Measurements from ENCODE around the gene VANGL2.

Gene VANGL2

DNA sequence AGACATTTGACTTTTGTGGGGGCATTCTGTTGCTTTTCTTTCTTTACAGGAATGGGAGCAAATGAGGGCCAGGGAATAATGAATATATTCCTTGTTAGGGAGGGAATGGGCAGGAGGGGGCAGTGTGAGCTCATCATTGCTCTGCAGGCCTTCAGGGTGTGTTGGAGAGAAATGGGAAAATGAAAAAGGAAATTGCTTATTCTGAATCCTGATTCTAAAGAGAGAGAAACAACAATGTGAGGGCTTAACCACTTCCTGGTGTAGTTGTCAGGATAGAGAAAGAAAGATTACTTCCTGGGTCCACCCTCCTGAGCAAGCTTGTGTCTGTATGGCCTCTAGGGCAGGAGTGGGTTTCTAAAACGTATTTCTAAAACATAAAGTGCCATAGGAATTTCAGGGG lies 28.3 kb downstream of the VANGL2 start:
- peak in 1 of 2 experiments; percentile 17 for DNase-seq (ENCODE audit: low read depth in 2 of 2)

DNA sequence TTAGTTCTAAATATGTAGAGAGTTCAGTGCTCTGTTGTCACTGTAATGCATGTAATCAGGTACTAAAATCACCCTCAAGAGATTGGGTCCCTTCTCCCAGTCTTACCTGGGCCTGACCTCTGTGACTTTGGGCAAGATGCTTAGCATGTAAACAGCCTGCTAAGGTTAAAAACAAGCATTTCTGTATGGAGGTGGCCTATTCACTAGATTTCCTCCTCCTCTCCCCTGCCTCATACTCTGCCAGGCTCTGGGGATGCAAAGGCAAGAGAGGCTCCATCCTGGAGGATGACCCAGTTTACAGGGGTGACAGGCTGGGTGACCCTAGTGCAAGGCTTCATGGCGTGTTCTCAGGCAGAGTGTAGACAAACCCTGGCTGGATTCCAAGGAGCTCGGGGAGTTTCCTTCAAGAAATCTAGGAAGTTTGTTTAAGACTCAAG lies 28.8 kb downstream of the VANGL2 start:
- no peak for DNase-seq (ENCODE audit: low read depth in 2 of 2)

DNA sequence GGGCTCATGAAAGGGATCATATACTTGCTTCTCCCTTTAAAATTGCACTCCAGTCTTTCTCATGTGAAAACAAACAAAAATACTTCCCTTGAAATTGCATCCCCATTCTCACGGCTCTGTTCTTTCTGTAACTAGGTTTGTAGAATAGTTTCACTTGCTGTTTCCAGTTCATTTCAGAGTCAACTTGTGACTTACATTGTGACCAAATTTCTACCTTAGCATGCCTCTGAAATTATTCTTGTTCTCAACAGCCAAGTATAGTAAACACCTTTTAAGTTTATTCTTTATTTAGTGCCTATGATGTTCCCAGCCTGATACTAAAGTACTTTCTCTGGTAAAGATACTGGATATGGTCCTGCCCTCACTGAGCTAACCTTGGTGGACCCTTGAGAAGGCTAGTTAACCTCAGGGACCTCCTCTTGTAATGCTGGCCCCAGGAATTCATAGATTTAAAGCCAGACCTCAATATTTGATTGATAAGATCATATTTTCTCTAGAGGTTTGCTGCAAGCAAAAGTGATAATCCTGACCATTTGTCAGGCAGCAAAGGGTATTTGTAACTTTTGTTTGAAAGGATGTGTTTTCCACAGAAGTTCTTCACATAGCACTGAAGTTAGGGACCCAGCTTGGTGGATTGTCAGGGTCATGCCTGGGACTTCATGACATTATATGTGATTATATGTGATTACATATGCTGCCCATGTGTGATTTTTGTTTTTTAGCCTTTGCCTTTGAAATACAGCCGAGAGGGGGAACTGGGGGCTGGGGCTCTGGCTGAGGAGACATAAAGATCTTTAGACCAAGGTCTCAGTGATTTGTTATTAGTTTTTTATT lies 29.6 kb downstream of the VANGL2 start:
- DNase-seq (ENCODE audit: low read depth in 2 of 2) = no peak

DNA sequence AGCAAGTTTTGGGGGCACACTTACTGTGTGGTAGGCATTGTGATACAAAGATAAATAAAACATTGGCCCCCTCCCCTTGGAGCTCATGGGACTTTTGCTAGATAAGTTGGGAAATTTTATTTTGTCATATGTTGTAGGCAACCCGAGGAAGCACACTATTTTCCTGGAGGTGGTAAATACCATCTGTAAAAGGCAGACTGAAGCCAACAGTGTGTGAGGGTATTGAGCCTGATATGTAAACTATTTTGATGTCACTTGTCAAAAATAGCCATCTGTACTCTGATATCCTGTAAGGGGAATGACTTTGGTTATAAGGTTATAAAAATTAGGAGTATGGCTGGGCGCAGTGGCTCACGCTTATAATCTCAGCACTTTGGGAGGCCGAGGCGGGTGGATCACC lies 30.6 kb downstream of the VANGL2 start:
- no peak for DNase-seq (ENCODE audit: low read depth in 2 of 2)

DNA sequence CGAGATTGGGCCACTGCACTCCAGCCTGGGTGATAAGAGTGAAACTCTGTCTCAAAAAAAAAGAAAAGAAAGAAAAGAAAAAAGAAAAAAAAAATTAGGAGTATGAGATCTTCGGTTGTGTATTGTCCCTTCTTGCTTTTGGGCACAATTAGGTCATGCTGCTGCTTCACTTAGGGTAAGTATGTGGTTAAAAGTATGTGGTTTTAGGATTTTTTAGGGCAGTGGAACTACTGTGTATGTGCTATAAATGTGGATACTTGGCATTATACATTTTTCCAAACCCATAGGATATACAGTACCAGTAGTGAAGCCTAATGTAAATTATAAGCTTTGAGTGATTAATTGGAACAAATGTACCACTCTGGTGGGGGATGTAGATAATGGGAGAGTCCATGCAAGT lies 31.2 kb downstream of the VANGL2 start:
- DNase-seq (ENCODE audit: low read depth in 2 of 2) = no peak

DNA sequence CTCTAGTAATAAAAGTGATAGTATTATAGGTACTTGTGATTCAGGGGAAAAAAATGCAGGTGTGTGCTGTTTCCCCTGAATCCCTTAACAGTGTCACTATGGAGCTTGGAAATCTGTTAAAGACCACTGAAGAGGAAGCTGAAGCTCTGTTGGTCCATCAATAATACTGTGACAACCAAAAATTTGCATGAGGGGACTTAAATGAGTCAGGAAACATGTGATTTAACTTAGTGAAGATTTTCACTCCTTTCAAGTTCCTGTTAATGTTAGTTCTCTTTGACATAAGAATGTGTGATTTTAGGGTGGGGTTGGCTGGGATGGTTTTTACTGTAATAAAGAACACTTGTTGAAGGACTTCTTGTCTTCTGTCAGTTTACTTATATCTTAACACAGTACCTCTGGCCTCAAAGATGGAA lies 32.0 kb downstream of the VANGL2 start:
- no peak for DNase-seq (ENCODE audit: low read depth in 2 of 2)

DNA sequence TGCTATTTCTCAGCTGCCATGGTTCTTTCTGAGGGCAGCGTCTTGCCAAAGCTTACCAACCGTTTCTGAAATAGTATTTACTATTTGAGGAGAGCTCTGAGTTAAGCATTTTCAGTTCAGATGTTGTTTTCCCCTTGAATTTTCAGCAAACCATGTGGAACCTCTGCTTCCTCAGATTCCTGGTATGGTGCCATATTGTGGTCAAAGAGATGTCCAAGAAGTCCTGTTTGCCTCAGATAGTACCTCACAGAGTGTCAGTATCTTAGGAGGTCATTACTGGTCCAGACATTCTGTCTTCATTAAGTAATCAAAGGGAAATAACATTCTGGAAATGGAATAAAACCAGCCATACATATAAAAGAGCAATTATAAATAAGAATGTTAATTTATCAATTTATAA lies 36.6 kb downstream of the VANGL2 start:
- DNase-seq (ENCODE audit: low read depth in 2 of 2) = no peak

DNA sequence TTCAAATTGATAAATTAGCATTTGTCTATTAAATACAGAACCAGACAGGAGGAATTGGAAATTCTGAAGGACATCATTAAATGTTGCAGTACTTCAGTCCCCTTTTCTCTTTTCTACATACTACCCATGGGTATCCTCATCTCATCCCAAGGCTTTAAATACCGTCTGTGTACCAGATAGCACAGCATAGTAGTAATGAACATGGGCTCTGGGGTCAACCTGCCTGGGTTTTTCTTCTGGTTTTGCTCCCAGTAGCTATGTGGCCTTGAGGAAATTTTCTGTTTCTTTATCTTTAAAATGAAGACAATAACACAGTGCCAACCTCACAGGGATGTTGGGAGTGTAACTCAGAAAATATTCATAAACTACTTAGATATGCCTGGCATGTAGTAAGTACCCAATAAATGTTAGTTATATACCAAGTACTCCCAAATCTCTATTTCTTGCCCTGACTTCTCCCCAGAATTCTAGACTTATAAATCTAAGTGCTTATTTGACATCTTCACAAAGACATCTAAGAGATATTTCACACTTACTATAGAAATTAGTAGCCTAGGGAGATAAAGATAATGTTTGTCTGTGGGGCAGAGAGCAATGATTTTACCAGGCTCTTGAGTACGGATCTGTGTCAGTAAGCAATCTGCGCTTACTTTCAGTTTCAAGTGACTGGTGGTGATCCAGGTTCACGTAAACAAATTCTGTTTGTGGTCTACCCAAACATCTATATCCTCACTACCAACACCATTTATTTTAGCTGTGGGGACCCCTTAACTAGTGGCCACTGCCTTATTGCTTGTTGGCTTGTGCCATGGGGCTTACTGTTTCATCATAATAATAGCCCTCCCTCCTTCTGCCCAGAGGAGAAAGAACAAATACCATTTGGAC lies 37.3 kb downstream of the VANGL2 start:
- no peak for DNase-seq (ENCODE audit: low read depth in 2 of 2)

DNA sequence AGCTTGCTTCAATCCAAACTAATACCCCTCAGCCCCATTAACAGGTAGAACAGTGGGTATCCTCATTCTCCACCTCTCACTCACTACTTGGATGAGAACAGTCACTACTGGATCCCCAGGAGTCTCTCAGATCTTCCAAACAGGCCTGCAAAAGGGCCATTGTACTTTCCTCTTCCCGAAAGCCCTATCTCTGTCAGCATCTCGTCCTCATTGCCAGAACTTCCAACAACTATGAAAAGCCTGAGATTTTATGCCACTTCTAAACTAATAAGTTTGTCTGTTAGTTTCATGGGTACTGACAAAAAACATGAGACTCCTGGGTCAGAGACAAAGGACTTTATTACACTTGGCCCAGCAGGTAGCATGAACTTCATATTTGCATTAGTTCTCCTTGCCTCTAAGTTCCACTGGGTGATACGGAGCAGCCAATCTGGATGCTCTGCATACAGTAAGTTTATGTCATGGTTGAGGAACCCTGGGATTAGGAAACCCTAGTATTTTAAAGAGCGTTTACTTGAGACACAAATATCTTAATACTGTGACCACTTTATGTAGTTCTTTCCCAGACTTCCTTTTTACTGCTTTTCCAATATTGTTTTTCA lies 38.1 kb downstream of the VANGL2 start:
- no peak for DNase-seq (ENCODE audit: low read depth in 2 of 2)

DNA sequence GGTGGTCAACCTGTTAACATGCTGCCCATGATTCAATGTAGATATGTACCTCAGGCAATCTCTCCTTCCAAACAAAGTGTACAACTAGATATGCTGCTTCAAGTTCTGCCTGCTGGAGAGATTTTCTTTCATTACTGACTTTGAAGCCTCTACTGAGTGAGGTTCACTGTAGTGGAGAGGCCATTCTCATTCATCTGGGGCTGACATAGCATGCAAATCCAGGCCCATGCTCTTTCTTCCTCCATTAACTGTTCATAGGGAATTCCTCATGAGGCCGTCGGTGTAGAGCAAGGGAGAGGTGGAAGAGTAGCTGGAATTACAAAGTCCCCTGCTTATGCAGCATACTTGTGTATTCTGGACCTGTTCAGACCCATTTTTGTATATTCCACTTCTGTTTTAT lies 38.6 kb downstream of the VANGL2 start:
- DNase-seq (ENCODE audit: low read depth in 2 of 2) = no peak

DNA sequence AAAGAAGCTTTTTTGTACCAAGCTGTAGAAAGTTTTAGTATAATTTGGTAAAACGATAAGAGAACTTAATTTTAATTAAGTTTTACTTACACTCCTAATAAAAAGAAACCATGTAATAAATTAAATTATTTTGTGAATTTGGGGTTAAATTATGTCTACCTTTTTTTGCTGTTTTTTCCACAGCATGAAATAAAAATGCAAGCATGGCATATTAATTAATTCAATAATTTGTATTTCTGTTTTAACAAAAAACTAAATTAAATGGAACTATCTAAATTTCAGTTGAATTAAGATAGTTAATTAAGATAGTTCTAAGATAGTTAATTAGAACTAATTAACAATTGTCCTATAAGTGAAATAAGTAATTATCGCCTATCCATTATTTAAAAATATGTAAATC lies 39.4 kb downstream of the VANGL2 start:
- DNase-seq (ENCODE audit: low read depth in 2 of 2) = no peak

DNA sequence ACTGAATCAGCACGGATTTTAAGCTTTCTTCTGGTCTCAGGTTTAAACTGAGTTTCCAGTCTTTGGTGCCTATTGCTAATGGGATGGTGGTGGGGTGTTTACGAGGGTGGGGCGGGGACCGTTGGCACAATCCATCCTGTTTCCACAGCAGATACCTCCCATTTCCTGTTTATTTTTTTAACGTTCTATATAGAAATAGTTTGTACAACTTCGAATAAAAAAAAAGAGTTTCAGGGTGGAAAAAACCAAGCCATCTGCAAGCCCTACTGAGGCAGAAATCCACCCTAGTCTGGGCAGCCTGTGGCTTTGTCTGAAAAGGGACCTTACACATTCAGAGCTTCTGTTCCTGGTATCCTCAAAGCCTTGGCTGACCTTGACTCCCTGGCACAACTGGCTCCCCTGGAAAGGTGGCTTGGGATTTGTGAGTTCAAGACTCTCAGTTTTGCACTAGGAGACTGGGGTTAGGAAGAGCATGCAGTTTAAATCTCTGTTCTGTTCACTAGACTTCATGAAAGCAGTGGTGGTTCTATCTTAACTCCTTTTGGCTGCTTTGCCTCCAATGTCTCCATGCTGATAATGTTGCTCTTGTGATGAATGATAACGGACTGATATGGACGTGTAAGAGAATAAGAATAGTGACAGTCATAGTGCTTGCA lies 46.7 kb downstream of the VANGL2 start:
- DNase-seq (ENCODE audit: low read depth in 2 of 2) = no peak

DNA sequence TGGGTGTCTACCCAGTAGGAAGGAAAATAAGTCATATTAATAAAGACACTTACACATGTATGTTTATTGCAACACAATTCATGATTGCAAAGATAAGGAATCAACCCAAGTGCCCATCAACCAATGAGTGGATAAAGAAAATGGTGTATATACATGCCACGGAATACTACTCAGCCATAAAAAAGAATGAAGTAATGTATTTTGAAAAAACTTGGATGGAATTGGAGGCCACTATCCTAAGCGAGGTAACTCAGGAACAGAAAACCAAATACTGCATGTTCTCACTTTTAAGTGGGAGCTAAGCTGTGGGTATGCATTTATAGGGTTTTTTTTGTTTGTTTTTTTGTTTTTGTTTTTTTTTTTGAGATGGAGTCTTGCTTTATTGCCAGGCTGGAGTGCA lies 49.1 kb downstream of the VANGL2 start:
- no peak for DNase-seq (ENCODE audit: low read depth in 2 of 2)

DNA sequence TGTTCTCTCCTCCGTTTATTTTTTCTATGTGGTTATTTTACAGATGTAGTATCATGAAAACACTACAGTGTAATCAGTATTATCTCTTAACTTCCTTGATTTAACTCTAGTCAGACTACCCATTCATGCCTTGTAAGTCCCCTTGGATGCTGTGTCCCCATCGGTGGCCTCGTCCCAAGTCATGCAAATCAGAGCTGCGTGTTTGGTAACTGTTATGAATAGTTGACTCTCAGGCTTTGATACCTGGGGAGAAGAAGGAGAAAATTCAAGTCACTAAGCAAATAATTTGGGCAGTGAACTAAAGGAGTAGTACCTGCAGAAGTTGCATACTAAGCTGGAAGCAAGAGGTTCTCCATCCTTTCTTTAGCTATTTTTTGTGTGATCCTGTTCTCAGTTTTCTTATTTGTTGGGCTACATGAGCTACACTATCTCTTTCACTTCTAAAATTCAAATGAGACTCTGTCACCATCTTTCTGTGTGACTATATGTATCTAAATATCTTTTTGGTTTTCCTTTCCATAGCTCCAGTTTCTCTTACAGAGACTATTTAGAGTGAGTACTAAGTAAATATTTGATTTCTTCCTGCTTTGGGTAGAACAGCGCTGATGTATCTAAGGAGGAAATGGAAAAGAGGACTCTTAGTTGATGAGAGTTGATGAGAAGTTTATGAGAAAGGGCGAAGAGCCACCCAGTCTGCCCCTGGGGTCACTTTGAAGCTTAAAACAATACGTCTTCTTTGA lies 50.9 kb downstream of the VANGL2 start:
- no peak for DNase-seq (ENCODE audit: low read depth in 2 of 2)

DNA sequence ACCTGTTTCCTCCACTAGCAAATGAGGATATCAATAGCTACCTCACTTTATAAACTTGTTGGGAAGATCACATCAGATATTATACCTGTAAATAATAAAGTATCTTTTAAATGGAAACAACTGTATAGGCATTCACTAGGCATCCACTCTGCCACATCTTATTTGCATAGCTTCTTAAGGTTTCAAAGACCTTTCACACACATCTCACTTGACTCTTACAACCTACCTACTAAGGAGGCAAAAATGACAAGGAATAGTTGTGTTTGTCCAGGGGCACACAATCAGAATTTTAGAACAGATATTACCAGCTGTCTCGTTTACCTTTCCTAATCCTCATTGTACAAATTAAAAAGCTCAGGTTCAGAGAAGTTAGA lies 51.5 kb downstream of the VANGL2 start:
- DNase-seq (ENCODE audit: low read depth in 2 of 2) = no peak

DNA sequence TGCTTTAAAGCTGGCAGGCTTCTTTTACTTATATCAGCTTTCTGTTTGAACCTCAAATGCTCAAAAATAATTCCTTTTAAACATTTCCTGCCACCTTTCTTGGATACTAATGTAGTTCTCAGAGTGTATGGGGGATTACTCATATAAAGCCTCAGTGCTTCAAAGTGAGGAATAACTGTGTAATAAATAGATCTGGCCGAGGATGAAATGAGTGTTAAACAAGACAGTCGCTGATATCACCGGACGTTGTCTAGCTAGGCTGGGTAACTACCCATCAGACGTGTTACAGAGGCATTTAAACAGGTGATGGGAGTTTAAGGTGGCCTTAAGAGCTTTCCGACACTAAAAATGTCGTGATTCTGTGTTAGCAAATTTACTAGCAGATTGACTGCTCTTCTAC lies 53.1 kb downstream of the VANGL2 start:
- no peak for DNase-seq (ENCODE audit: low read depth in 2 of 2)

DNA sequence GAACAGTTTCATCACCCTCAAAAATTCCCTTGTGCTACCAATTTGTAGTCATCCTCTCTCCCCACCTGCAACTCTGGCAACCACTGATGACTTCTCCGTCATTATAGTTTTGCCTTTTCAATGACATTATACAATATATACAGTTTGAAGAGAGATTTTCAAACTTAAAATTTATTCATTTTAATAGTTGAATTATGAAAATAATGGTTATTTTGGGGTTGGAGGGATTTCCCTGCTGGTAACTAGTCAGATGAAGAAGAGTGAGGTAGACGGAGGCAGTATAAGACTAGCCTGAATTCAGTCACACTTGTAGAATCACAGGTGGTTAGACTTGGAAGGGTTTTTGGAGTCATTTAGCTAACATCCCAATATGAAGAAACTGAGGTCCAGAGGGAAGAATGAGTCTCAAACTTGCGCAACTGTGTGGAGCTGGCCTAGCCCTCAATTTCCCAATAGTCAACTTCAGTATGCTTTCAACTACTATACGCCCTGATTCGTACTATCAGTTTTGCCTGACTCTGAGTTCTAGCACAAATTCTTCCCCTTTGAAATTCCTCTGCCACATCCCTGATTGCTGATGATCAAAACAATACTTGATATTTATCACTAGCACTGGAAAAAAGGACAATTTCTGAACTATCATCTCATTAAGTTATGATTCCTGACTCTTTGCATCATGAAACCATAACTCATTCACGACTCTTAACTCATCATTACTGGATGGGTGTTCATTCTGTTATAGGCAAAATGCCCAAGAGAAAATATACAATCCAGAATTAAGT lies 54.2 kb downstream of the VANGL2 start:
- DNase-seq (ENCODE audit: low read depth in 2 of 2) = no peak

DNA sequence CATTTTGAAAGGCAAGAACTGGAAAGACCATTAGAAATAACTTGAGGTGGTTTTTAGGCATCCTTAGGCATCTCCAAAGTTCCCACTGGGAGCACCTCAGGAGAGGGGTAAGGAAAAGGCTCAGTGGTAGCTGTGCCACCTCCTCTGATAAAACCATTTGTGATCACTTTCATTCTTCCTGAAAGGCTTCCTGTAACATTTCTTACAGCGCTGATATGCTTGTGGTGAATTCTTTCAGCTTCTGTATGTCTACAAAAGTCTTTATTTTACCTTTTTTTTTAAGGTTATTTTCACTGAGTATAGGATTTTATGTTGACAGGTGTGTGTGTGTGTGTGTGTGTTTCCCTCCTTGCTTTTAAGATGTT lies 54.8 kb downstream of the VANGL2 start:
- no peak for DNase-seq (ENCODE audit: low read depth in 2 of 2)

DNA sequence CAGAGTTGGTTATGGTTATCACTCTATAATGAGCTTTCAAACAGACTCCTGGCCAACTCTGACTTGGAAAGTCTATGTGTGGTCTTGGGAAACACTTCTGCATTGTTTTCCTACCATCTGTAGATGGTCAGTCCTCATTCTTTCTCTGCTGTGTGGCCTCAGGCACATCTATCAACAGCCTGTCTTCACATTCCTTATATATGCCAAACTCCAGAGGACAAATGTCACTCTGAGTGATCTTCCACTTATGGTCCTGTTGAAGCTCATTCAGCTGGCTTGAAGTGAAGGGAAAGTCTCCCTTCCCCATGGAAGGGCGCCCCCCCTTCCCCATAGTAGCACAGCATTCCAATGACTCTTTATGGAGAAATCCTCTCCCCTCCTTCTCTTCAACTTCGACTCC lies 58.7 kb downstream of the VANGL2 start:
- DNase-seq (ENCODE audit: low read depth in 2 of 2) = no peak

DNA sequence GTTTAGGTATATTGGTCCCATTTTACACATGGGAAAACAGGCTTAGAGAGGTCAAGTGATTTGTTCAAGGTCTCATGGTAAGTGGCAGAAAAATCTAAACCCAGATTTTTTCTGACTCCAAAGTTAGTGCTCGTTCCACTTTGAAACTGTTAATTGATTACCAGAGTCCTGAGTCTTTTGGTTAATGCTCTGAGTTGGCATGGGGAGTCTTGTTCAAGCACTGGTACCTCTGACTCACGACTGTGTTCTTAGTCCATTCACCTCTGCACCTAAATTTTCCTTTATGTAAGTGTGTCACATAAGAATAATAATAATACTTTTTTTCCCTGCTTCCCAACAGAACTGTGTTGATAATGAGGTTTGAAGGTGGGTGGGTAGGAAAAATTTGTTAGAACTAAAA lies 59.3 kb downstream of the VANGL2 start:
- no peak for DNase-seq (ENCODE audit: low read depth in 2 of 2)

DNA sequence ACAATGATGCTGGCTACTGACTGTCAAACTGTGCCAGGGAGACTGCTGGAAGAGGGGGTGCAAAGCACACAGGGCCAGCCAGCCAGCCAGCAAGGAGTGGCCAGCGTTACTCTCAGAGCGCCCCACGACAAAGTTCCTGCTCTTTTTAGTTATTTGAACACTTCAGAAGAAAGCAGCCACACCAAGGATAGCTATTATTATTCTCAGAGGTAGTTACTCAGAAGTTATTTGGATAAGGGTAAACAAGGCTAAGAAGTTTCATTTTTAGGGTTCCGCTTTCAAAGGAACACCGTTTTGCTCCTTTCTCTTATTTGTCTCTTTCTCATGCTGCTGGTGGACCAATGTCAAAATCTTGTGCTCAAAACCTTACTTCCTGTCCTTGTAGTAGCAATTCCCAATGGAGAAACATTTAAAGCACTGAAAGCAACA lies 59.9 kb downstream of the VANGL2 start:
- no peak for DNase-seq (ENCODE audit: low read depth in 2 of 2)
